ENCODE measurements around the gene POLR2F. TPM values are rescaled to one million over a fixed set of nuclear protein-coding genes. Genes with fewer than 3 reads are reported as not detected.

POLR2F gene
- total RNA-seq, 1 donor from 2014 or later, result 81.1 TPM

DNA sequence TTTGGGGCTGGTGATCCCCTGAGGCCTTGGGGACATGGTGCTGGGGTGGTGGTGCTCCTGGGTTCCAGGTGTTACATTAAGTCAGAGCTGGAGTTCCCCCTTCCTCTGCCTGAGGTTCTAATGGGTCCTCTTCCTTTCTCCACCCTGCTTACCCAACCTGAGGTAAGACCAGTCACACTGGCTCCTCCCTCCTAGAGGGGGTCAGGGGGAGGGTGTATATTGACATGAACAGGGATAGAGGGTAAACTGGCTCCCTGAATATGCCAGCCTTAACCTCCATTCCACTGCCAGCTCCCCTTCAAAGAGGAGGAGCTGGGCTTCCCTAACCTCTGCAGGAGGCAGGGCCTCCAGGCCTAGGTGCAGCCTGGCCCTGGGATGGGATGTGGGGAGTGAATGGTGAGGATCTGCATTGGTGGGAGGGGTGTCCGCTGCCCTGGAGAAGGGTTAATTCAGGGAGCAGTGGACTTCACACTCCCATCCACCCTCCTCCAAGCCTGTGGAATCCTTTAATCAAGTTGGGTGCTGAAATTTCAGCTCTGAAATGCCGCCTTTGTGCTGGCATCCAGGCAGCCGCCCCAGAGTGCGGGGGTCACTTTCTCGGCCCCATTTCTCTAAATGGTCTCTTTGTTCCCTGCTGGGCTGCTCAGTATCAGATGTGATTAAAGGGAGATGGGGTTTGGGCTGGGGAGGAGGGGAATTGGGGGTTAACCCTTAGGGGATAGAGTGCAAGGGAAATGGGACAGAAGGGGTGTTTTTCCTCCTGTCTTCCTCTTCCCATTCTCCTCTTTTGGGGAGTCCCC, 15.2 kb downstream of the POLR2F start:
- Mint-ChIP-seq H3K4me1 (ENCODE audit: unreplicated experiment) (peaks cover 8% of the 10 kb centered on the region), H3K27ac (ENCODE audit: unreplicated experiment) (no peak overlapping the region), H3K36me3 (ENCODE audit: unreplicated experiment) (peaks cover 26% of the 10 kb centered on the region), H3K9me3 (ENCODE audit: unreplicated experiment) (no peaks in the 10 kb centered on the region), H3K27me3 (ENCODE audit: unreplicated experiment) (no peaks in the 10 kb centered on the region), H3K4me3 (ENCODE audit: unreplicated experiment) (no peak overlapping the region)
- TF ChIP-seq, protein P1, sequence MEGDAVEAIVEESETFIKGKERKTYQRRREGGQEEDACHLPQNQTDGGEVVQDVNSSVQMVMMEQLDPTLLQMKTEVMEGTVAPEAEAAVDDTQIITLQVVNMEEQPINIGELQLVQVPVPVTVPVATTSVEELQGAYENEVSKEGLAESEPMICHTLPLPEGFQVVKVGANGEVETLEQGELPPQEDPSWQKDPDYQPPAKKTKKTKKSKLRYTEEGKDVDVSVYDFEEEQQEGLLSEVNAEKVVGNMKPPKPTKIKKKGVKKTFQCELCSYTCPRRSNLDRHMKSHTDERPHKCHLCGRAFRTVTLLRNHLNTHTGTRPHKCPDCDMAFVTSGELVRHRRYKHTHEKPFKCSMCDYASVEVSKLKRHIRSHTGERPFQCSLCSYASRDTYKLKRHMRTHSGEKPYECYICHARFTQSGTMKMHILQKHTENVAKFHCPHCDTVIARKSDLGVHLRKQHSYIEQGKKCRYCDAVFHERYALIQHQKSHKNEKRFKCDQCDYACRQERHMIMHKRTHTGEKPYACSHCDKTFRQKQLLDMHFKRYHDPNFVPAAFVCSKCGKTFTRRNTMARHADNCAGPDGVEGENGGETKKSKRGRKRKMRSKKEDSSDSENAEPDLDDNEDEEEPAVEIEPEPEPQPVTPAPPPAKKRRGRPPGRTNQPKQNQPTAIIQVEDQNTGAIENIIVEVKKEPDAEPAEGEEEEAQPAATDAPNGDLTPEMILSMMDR (IDR thresholded peaks at IDR 0.05), result no peak
- no peak for DNase-seq (ENCODE audit: extremely low spot score, unreplicated experiment)

DNA sequence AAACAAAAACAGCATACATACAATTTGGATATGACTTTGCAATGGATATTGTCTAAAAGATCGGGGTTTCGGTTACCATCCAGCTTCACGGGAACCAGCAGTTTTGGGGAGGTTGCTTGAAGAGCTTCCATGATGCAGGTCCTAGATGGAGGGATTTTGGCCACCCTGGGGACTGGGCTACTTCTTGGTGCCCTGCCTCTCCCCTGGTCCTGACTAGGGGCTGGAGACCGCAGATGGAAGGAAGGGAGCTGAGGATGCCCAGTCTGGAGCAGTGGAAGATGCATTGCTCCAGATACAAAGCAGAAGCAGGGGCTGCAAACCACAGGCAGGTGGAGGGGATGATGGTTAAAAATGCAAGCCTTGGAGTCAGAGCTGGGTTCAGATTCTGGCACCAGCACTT, 17.4 kb downstream of the POLR2F start:
- Mint-ChIP-seq H3K27me3 (ENCODE audit: unreplicated experiment) (no peaks in the 10 kb centered on the region), H3K9me3 (ENCODE audit: unreplicated experiment) (no peaks in the 10 kb centered on the region), H3K4me1 (ENCODE audit: unreplicated experiment) (peaks cover 3% of the 10 kb centered on the region), H3K36me3 (ENCODE audit: unreplicated experiment) (peaks cover 22% of the 10 kb centered on the region), H3K27ac (ENCODE audit: unreplicated experiment) (no peak overlapping the region), H3K4me3 (ENCODE audit: unreplicated experiment) (no peak overlapping the region)
- TF ChIP-seq, protein P1 (IDR thresholded peaks at IDR 0.05), result no peak
- no peak for DNase-seq (ENCODE audit: extremely low spot score, unreplicated experiment)

DNA sequence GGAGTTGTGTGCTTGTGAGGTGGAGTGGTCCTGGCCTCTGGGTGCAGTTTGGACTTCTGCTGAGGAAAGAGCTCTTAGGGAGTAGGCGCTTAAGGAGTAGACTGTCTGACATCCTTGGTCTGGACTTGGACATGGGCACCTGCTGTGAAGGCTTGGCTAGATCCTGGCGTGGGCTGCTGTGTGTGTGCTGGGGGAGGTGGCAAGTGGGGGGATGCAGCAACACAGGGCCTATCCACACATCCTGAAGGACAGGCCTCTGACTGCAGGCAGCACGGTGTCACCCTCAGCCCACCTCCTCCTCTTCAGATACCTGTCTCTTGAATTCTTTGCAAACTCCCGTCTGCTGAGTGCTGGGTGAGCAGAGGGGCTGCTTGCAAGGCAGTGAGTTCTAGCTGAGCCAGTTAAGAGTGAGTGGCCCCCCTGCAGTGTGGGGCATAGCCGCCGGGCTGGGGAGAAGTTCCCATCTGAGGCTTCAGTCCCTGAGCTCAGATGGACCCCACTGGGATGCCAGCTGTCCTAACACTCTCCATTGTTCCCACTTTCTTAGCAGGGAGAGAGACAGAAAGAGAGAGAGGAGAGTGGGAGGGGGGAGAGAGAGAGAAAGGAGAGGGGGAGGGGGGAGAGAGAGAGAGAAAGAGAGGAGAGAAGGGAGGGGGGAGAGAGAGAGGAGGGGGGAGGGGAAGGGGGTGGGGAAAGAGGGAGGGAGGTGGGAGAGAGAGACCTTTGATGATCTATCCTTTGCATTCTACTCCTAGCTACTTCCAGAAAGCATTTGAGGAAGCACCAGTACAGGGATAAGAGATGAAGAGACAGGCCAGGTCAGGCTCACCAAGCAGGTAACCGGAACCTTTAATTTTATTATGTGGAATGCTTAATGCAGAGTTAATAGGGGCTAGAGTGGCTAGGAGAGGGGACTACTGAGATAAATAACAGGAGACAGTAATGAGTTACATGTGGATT, 18.3 kb downstream of the POLR2F start:
- H3K4me3 Mint-ChIP-seq (ENCODE audit: unreplicated experiment), result no peak overlapping the region
- peaks cover 20% of the 10 kb centered on the region for H3K36me3 Mint-ChIP-seq (ENCODE audit: unreplicated experiment)
- TF ChIP-seq, protein P1 (IDR thresholded peaks at IDR 0.05), result no peak
- H3K27me3 Mint-ChIP-seq (ENCODE audit: unreplicated experiment), result no peaks in the 10 kb centered on the region
- H3K4me1 Mint-ChIP-seq (ENCODE audit: unreplicated experiment), result no peaks in the 10 kb centered on the region
- no peaks in the 10 kb centered on the region for H3K9me3 Mint-ChIP-seq (ENCODE audit: unreplicated experiment)
- no peak overlapping the region for H3K27ac Mint-ChIP-seq (ENCODE audit: unreplicated experiment)
- no peak for DNase-seq (ENCODE audit: extremely low spot score, unreplicated experiment)

DNA sequence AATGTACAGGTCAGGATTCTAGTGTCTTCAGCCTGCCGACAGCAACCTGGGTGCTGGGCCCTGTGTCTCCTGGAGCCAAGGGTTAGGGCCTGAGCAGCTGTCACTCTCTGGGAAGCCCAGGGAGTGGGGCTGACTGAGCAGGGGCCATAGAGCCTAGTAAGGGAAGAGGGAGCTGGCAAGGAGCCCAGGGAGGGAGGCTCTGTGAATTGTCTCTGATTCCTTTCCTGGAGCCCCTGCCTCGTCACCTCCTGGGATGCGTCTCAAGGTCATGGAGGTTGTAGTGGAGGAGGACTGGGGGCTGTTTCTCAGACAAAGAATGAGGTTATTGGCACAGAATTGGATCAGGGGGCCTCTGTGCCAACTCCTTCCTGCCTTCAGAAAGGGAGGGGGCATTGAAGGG, 19.0 kb downstream of the POLR2F start:
- Mint-ChIP-seq H3K36me3 (ENCODE audit: unreplicated experiment) (peaks cover 14% of the 10 kb centered on the region), H3K27me3 (ENCODE audit: unreplicated experiment) (no peaks in the 10 kb centered on the region), H3K27ac (ENCODE audit: unreplicated experiment) (no peak overlapping the region), H3K9me3 (ENCODE audit: unreplicated experiment) (no peaks in the 10 kb centered on the region), H3K4me1 (ENCODE audit: unreplicated experiment) (no peaks in the 10 kb centered on the region), H3K4me3 (ENCODE audit: unreplicated experiment) (no peak overlapping the region)
- TF ChIP-seq, protein P1 (IDR thresholded peaks at IDR 0.05), result no peak
- DNase-seq (ENCODE audit: extremely low spot score, unreplicated experiment), result no peak

All from osteocyte (in vitro differentiated cells).